Keratinocyte (primary cell): ENCODE data around the gene CLIC3. TPM values are rescaled to one million over a fixed set of nuclear protein-coding genes. Genes with fewer than 3 reads are reported as not detected.

Experiments used
- DNase-seq: peaks from one replicate; pipeline ENCODE4 v3.0.0-alpha.2; 2011; ENCODE audit warnings: low read depth, missing footprints, low spot score
- FAIRE-seq: peaks from 2 replicates; lab custom pipeline; 2011; peaks lifted over from hg19 to GRCh38; lab: Jason Lieb, UNC
- H2AFZ ChIP-seq: 2 replicates; pipeline ENCODE4 v1.6.0; 2012; ENCODE audit warnings: low read length, control low read depth, inconsistent platforms; ENCODE audit not compliant: control insufficient read depth
- H3K27ac ChIP-seq: 2 replicates; pipeline ENCODE4 v1.5.1; 2011; ENCODE audit warnings: low read length; ENCODE audit not compliant: control insufficient read depth, insufficient read depth
- H3K27me3 ChIP-seq: 3 replicates; pipeline ENCODE4 v1.6.0; 2011; ENCODE audit warnings: low read length; ENCODE audit not compliant: control insufficient read depth, insufficient read depth; ENCODE audit errors: extremely low read depth
- H3K36me3 ChIP-seq, 2 experiments: 2 replicates in 1 of 2; 3 replicates in 1 of 2; pipeline ENCODE4 v1.5.1; 2011; ENCODE audit warnings: low read length in 2 of 2, mild to moderate bottlenecking in 1 of 2; ENCODE audit not compliant: control insufficient read depth in 2 of 2, insufficient read depth in 2 of 2; ENCODE audit errors: extremely low read depth in 1 of 2
- H3K4me1 ChIP-seq: 3 replicates; pipeline ENCODE4 v1.5.1; 2011; ENCODE audit warnings: low read length; ENCODE audit not compliant: control insufficient read depth, insufficient read depth; ENCODE audit errors: extremely low read depth
- H3K4me2 ChIP-seq: 3 replicates; pipeline ENCODE4 v1.6.0; 2011; ENCODE audit warnings: low read depth, low read length; ENCODE audit not compliant: control insufficient read depth, insufficient read depth; ENCODE audit errors: extremely low read depth
- H3K4me3 ChIP-seq, 3 experiments: fragments of 200-600 bp in 1 of 3; sonication (generic) in 1 of 3; 2 replicates in 2 of 3; 3 replicates in 1 of 3; pipeline ENCODE4 v1.5.1; 2011 to 2016; ENCODE audit warnings: low read length in 3 of 3, mild to moderate bottlenecking in 3 of 3, control low read depth in 2 of 3, inconsistent platforms in 1 of 3, low read depth in 1 of 3, mixed read lengths in 1 of 3, mixed run types in 1 of 3, moderate library complexity in 1 of 3; ENCODE audit not compliant: control insufficient read depth in 2 of 3, insufficient read depth in 2 of 3; ENCODE audit errors: extremely low read depth in 1 of 3
- H3K79me2 ChIP-seq: 2 replicates; pipeline ENCODE4 v1.6.0; 2012; ENCODE audit warnings: low read length; ENCODE audit not compliant: control insufficient read depth, insufficient read depth
- H3K9ac ChIP-seq: 3 replicates; pipeline ENCODE4 v1.6.0; 2011; ENCODE audit warnings: low read length; ENCODE audit not compliant: control insufficient read depth, insufficient read depth; ENCODE audit errors: extremely low read depth
- H3K9me1 ChIP-seq: 3 replicates; pipeline ENCODE4 v1.6.0; 2011; ENCODE audit warnings: low read length; ENCODE audit not compliant: control insufficient read depth, insufficient read depth; ENCODE audit errors: extremely low read depth
- H3K9me3 ChIP-seq: 2 replicates; pipeline ENCODE4 v1.5.1; 2012; ENCODE audit warnings: low read depth, low read length; ENCODE audit not compliant: control insufficient read depth
- H4K20me1 ChIP-seq: 3 replicates; pipeline ENCODE4 v1.6.0; 2011; ENCODE audit warnings: low read length; ENCODE audit not compliant: control insufficient read depth, insufficient read depth; ENCODE audit errors: extremely low read depth
- CTCF ChIP-seq, 3 experiments: IDR thresholded peaks in 1 of 3; conservative IDR thresholded peaks in 1 of 3; optimal IDR thresholded peaks in 1 of 3; 2 replicates in 2 of 3; 3 replicates in 1 of 3; pipeline versions ENCODE3 to v1.5.1; 2011; ENCODE audit warnings: low read length in 3 of 3, mild to moderate bottlenecking in 3 of 3, moderate library complexity in 2 of 3, control low read depth in 1 of 3, inconsistent platforms in 1 of 3; ENCODE audit not compliant: insufficient read depth in 2 of 3; ENCODE audit errors: extremely low read depth in 1 of 3
- EZH2 ChIP-seq: IDR thresholded peaks from one replicate; pipeline ENCODE4 v1.6.1; 2012; ENCODE audit warnings: inconsistent platforms, mild to moderate bottlenecking, low read length, moderate library complexity
- dilution Hi-C: fragments of 300-500 bp; cut with MboI; formaldehyde crosslinking; loops from one replicate; pipeline ENCODE4 v1.7.0; 2020; ENCODE audit warnings: low sequenced_read_pairs; ENCODE audit not compliant: extremely low pct_ligation_motif_present
- polyA plus RNA-seq, 5 experiments: library from polyadenylated mRNA; depleted of rRNA in 3 of 5; stranded (reverse) in 3 of 5; stranded (forward) in 1 of 5; unstranded in 1 of 5; fragments of >200 nt; gene quantifications; 1 replicate in 1 of 5; 2 replicates in 3 of 5; 3 replicates in 1 of 5; pipeline versions ENCODE4 v1.2.1 to v1.2.3, GENCODE V29; 2011 to 2012; ENCODE audit warnings: missing spikeins in 2 of 5, low read depth in 1 of 5, low replicate concordance in 1 of 5

The CLIC3 gene
- polyA plus RNA-seq, 1 donor (not counting 4 experiments of a cell fraction or from before 2014, with no cell fraction given), result 5.5 TPM

- no peaks in the 10 kb centered on the region for H3K9me1 ChIP-seq
- peaks cover 2% of the 10 kb centered on the region for H3K27me3 ChIP-seq
- no peak overlapping the region for H3K27ac ChIP-seq
- no peaks in the 10 kb centered on the region for H3K9me3 ChIP-seq
- DNase-seq, result no peak
- H3K4me2 ChIP-seq, result no peak overlapping the region
- dilution Hi-C loops, result no loop called here
- no peak overlapping the region for H3K9ac ChIP-seq
- H3K4me1 ChIP-seq, result peaks cover 3% of the 10 kb centered on the region
- H3K36me3 ChIP-seq, result peaks cover 0 to 4% of the 10 kb centered on the region in 2 experiments
- no peak for FAIRE-seq
- no peak overlapping the region for H3K4me3 ChIP-seq
- no peaks in the 10 kb centered on the region for H3K79me2 ChIP-seq
- TF ChIP-seq EZH2 (no peak), CTCF (optimal IDR thresholded peaks at IDR 0.05 in 1 of 3, IDR thresholded peaks at IDR 0.05 in 1 of 3, conservative IDR thresholded peaks at IDR 0.05 in 1 of 3; ENCODE audit: extremely low read depth in 1 of 3, insufficient read depth in 2 of 3, low read length in 3 of 3) (no peak)
- no peak overlapping the region for H2AFZ ChIP-seq
- no peaks in the 10 kb centered on the region for H4K20me1 ChIP-seq
Observed at GRCh38 chr9:137038916-137039315, 42.5 kb upstream of the CLIC3 start.

GRCh38 chr9:137037483-137037882 lies 41.1 kb upstream of the CLIC3 start:
- Histone ChIP-seq H3K9ac (no peak overlapping the region), H4K20me1 (no peaks in the 10 kb centered on the region), H3K36me3 (peaks cover 0 to 4% of the 10 kb centered on the region in 2 experiments), H3K4me2 (no peak overlapping the region), H3K9me3 (no peaks in the 10 kb centered on the region), H3K9me1 (no peaks in the 10 kb centered on the region), H3K79me2 (no peaks in the 10 kb centered on the region), H3K27me3 (no peaks in the 10 kb centered on the region), H3K4me1 (peaks cover 3% of the 10 kb centered on the region), H3K27ac (no peak overlapping the region), H2AFZ (no peak overlapping the region), H3K4me3 (no peak overlapping the region)
- FAIRE-seq, result no peak
- no peak for TF ChIP-seq EZH2
- TF ChIP-seq CTCF (optimal IDR thresholded peaks at IDR 0.05 in 1 of 3, IDR thresholded peaks at IDR 0.05 in 1 of 3, conservative IDR thresholded peaks at IDR 0.05 in 1 of 3; ENCODE audit: extremely low read depth in 1 of 3, insufficient read depth in 2 of 3, low read length in 3 of 3), result no peak
- no peak for DNase-seq
- dilution Hi-C loops, result no loop called here
